IMR-90 (cell line): ENCODE measurements around the gene TCERG1L. TPM values are rescaled to one million over a fixed set of nuclear protein-coding genes. Genes with fewer than 3 reads are reported as not detected.

Source experiments
- ATAC-seq: fragments of 200-7000 bp; cut with Tn5 transposase; 2 replicates; pipeline ENCODE4 v1.9.1; 2020; ENCODE audit warnings: low read depth, mild to moderate bottlenecking, moderate library complexity
- BruUV-seq: library from RNA; stranded (reverse); fragments of 400-500 nt; replicated peaks from 2 replicates; lab custom pipeline; 2021; lab: Mats Ljungman, UMichigan
- CTCF ChIA-PET: fragments of 300-600 bp; formaldehyde crosslinking; extraction: SDS; loops from one replicate; lab custom pipeline; 2021; ENCODE audit warnings: antibody characterized with exemption; lab: Yijun Ruan, JAX
- POLR2A ChIA-PET: fragments of 300-600 bp; sonication (Branson Sonifier 250); formaldehyde crosslinking; loops from one replicate; lab custom pipeline; 2022; ENCODE audit warnings: antibody characterized with exemption; ENCODE audit not compliant: unreplicated experiment; lab: Charles Lee
- DNase-seq: peaks from one replicate; pipeline ENCODE4 v3.0.0; 2013
- H2AFZ ChIP-seq: replicated peaks from 2 replicates; pipeline ENCODE3; 2013; ENCODE audit warnings: low read length, mild to moderate bottlenecking; ENCODE audit not compliant: poor library complexity
- H2AK5ac ChIP-seq: 2 replicates; pipeline ENCODE4 v1.6.1; 2013; ENCODE audit warnings: low read depth, low read length, inconsistent platforms
- H2AK9ac ChIP-seq: replicated peaks from 2 replicates; pipeline ENCODE3; 2013; ENCODE audit warnings: mild to moderate bottlenecking, low read depth, low read length, moderate library complexity; ENCODE audit not compliant: poor library complexity
- H2BK120ac ChIP-seq: 2 replicates; pipeline ENCODE4 v1.6.1; 2013; ENCODE audit warnings: low read depth, low read length, inconsistent platforms
- H2BK15ac ChIP-seq: 3 replicates; pipeline ENCODE4 v1.6.1; 2013; ENCODE audit warnings: low read depth, low read length, inconsistent platforms
- H2BK20ac ChIP-seq: 2 replicates; pipeline ENCODE4 v1.6.1; 2013; ENCODE audit warnings: low read depth, mild to moderate bottlenecking, inconsistent platforms, low read length, moderate library complexity
- H2BK5ac ChIP-seq: 2 replicates; pipeline ENCODE4 v1.6.1; 2013; ENCODE audit warnings: mild to moderate bottlenecking, low read depth, low read length, inconsistent platforms; ENCODE audit not compliant: poor library complexity, severe bottlenecking
- H3K14ac ChIP-seq: replicated peaks from 2 replicates; pipeline ENCODE4 v1.6.1; 2013; ENCODE audit warnings: low read depth, low read length, inconsistent platforms
- H3K18ac ChIP-seq: 2 replicates; pipeline ENCODE4 v1.6.1; 2013; ENCODE audit warnings: low read depth, low read length, control low read depth
- H3K23ac ChIP-seq: 2 replicates; pipeline ENCODE4 v1.6.1; 2013; ENCODE audit warnings: low read depth, low read length, inconsistent platforms
- H3K27ac ChIP-seq: 2 replicates; pipeline ENCODE4 v1.5.1; 2013; ENCODE audit warnings: mild to moderate bottlenecking, control low read depth, low read length; ENCODE audit not compliant: insufficient read depth
- H3K27me3 ChIP-seq: 2 replicates; pipeline ENCODE4 v1.6.1; 2013; ENCODE audit warnings: low read length; ENCODE audit not compliant: control insufficient read depth, insufficient read depth
- H3K36me3 ChIP-seq: 2 replicates; pipeline ENCODE4 v1.6.1; 2013; ENCODE audit warnings: low read length, mixed read lengths; ENCODE audit not compliant: control insufficient read depth, insufficient read depth
- H3K4ac ChIP-seq: 2 replicates; pipeline ENCODE4 v1.6.1; 2013; ENCODE audit warnings: low read depth, low read length, inconsistent platforms
- H3K4me1 ChIP-seq: 2 replicates; pipeline ENCODE4 v1.6.1; 2013; ENCODE audit warnings: low read length, mixed read lengths; ENCODE audit not compliant: control insufficient read depth, insufficient read depth
- H3K4me2 ChIP-seq: 2 replicates; pipeline ENCODE4 v1.6.1; 2013; ENCODE audit warnings: low read depth, mild to moderate bottlenecking, control low read depth, low read length, moderate library complexity
- H3K4me3 ChIP-seq: 2 replicates; pipeline ENCODE4 v1.5.1; 2013; ENCODE audit warnings: low read depth, mild to moderate bottlenecking, control low read depth, low read length, moderate library complexity; ENCODE audit not compliant: insufficient read depth
- H3K56ac ChIP-seq: 2 replicates; pipeline ENCODE4 v1.6.1; 2013; ENCODE audit warnings: low read length, inconsistent platforms; ENCODE audit not compliant: insufficient read depth; ENCODE audit errors: extremely low read depth
- H3K79me1 ChIP-seq, 2 experiments: 2 replicates each; pipeline ENCODE4 v1.6.1; 2013; ENCODE audit warnings: low read length in 2 of 2, inconsistent platforms in 1 of 2, low read depth in 1 of 2
- H3K9ac ChIP-seq: 2 replicates; pipeline ENCODE4 v1.6.1; 2013; ENCODE audit warnings: low read depth, low read length, control low read depth
- H3K9me1 ChIP-seq: 2 replicates; pipeline ENCODE4 v1.6.1; 2013; ENCODE audit warnings: low read length, inconsistent platforms; ENCODE audit not compliant: insufficient read depth
- H3K9me3 ChIP-seq: 2 replicates; pipeline ENCODE4 v1.6.1; 2013; ENCODE audit warnings: low read length; ENCODE audit not compliant: control insufficient read depth, insufficient read depth
- H4K20me1 ChIP-seq: 2 replicates; pipeline ENCODE4 v1.6.1; 2013; ENCODE audit warnings: low read length, inconsistent platforms; ENCODE audit not compliant: insufficient read depth
- H4K5ac ChIP-seq: 2 replicates; pipeline ENCODE4 v1.6.1; 2013; ENCODE audit warnings: mild to moderate bottlenecking, low read depth, low read length, control low read depth
- H4K8ac ChIP-seq, 2 experiments: 2 replicates each; pipeline ENCODE4 v1.6.1; 2013; ENCODE audit warnings: low read depth in 2 of 2, low read length in 2 of 2, control low read depth in 1 of 2, inconsistent platforms in 1 of 2
- H4K91ac ChIP-seq: 2 replicates; pipeline ENCODE4 v1.6.1; 2013; ENCODE audit warnings: low read depth, low read length, inconsistent platforms; ENCODE audit not compliant: insufficient read depth
- BHLHE40 ChIP-seq: fragments of 150-350 bp; IDR thresholded peaks from 2 replicates; pipeline ENCODE4 v1.6.1; 2016; ENCODE audit warnings: mild to moderate bottlenecking, low read depth, low read length
- CEBPB ChIP-seq: IDR thresholded peaks from 2 replicates; pipeline ENCODE4 v1.6.1; 2012; ENCODE audit warnings: low read depth, low read length, improper control_type of control experiment
- CHD1 ChIP-seq: IDR thresholded peaks from 2 replicates; pipeline ENCODE4 v1.6.1; 2012; ENCODE audit warnings: low read depth, low read length, improper control_type of control experiment
- FOS ChIP-seq: fragments of 150-350 bp; IDR thresholded peaks from 2 replicates; pipeline ENCODE4 v1.6.1; 2016; ENCODE audit warnings: low read depth, low read length
- MAFK ChIP-seq: IDR thresholded peaks from 2 replicates; pipeline ENCODE4 v1.6.1; 2012; ENCODE audit warnings: low read depth, low read length, improper control_type of control experiment
- MAZ ChIP-seq: IDR thresholded peaks from 2 replicates; pipeline ENCODE4 v1.6.1; 2012; ENCODE audit warnings: low read depth, mild to moderate bottlenecking, low read length, improper control_type of control experiment, moderate library complexity, borderline replicate concordance
- MXI1 ChIP-seq: IDR thresholded peaks from 2 replicates; pipeline ENCODE4 v1.6.1; 2012; ENCODE audit warnings: low read depth, mild to moderate bottlenecking, low read length, moderate library complexity, borderline replicate concordance
- NFE2L2 ChIP-seq: fragments of 150-350 bp; IDR thresholded peaks from 2 replicates; pipeline ENCODE4 v1.6.1; 2016; ENCODE audit warnings: low read depth, mild to moderate bottlenecking, low read length
- POLR2A ChIP-seq: IDR thresholded peaks from 2 replicates; pipeline ENCODE4 v1.6.1; 2012; ENCODE audit warnings: mild to moderate bottlenecking, low read depth, low read length
- RAD21 ChIP-seq: IDR thresholded peaks from 2 replicates; pipeline ENCODE4 v1.6.1; 2012; ENCODE audit warnings: low read length, improper control_type of control experiment
- RCOR1 ChIP-seq: IDR thresholded peaks from 2 replicates; pipeline ENCODE4 v1.6.1; 2012; ENCODE audit warnings: mild to moderate bottlenecking, low read length, improper control_type of control experiment; ENCODE audit not compliant: insufficient replicate concordance
- RFX5 ChIP-seq: IDR thresholded peaks from 2 replicates; pipeline ENCODE4 v1.8.0; 2012; ENCODE audit warnings: low read depth, mild to moderate bottlenecking, low read length, moderate library complexity
- SMC3 ChIP-seq: fragments of 150-350 bp; IDR thresholded peaks from 2 replicates; pipeline ENCODE4 v1.6.1; 2016; ENCODE audit warnings: low read depth, mild to moderate bottlenecking, antibody characterized with exemption, low read length, moderate library complexity
- USF2 ChIP-seq: fragments of 150-350 bp; IDR thresholded peaks from 2 replicates; pipeline ENCODE4 v1.6.1; 2017; ENCODE audit warnings: mild to moderate bottlenecking, antibody characterized with exemption, low read length, low read depth
- whole genome bisulfite sequencing, 2 experiments: methylation state at CpG; one replicate each; pipeline versions ENCODE4 v1.1.5 to v1.1.7; 2013; ENCODE audit warnings: missing lambda C conversion rate in 2 of 2; ENCODE audit not compliant: insufficient read length in 1 of 2; ENCODE audit errors: extremely low coverage in 2 of 2; 5-methylcytosine and 5-hydroxymethylcytosine counted together
- dilution Hi-C: fragments of 300-500 bp; cut with HindIII; formaldehyde crosslinking; loops from one replicate; pipeline ENCODE4 v1.14.3; 2018; ENCODE audit warnings: low sequenced_read_pairs; ENCODE audit not compliant: unreplicated experiment
- in situ Hi-C: fragments of 300-500 bp; cut with MboI; formaldehyde crosslinking; loops from 3 replicates; pipeline ENCODE4 v1.14.3; 2019; ENCODE audit warnings: low sequenced_read_pairs, inconsistent platforms, mixed read lengths
- intact Hi-C: fragments of 100-400 bp; cut with micrococcal nuclease; formaldehyde crosslinking; loops from 2 replicates; pipeline ENCODE4 v1.10.0; 2022
- polyA plus RNA-seq, 3 experiments: library from polyadenylated mRNA; depleted of rRNA; stranded (reverse); fragments of >200 nt; gene quantifications; 2 replicates each; pipeline ENCODE4 v1.2.3, GENCODE V29; 2012; ENCODE audit warnings: low replicate concordance in 1 of 3
- total RNA-seq: library from RNA; depleted of rRNA; stranded (reverse); fragments of >200 nt; gene quantifications from 2 replicates; pipeline ENCODE4 v1.2.3, GENCODE V29; 2012
- TF ChIP-seq, protein P1 (sequence below): conservative IDR thresholded peaks from 2 replicates; pipeline ENCODE4 v1.5.1; 2012; ENCODE audit warnings: mild to moderate bottlenecking, low read depth, low read length, improper control_type of control experiment
- TF ChIP-seq, protein P2 (sequence below): fragments of 150-350 bp; IDR thresholded peaks from 2 replicates; pipeline ENCODE4 v1.6.1; 2016; ENCODE audit warnings: low read depth, mild to moderate bottlenecking, low read length, moderate library complexity, borderline replicate concordance

Gene TCERG1L
- total and polyA plus RNA-seq, 2 of the 4 experiments (the other 2 are of a cell fraction), result not detected

DNA sequence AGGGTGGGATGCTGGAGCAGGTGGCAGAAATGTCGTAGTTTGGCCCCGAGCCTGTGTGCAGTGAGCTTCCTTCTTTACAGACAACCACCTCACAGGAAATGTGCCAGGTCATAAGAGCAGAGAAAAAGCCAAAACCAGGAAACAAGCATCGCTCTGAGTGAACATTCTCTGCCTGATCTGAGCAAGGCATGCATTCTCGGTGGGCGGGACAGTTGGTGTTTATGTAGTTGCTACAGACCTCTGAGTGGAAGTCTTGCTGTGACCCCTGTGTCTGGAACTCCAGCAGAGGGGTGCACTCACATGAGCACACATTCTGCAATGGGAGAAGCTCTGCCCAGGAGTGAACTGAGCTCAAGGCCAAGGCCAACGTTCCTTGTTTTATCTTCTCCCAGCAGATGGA lies 230.1 kb downstream of the TCERG1L start:
- CTCF ChIA-PET, result no interaction called here
- in situ Hi-C loops, result no loop called here

More for the DNA sequence above, 230.1 kb downstream of the TCERG1L start:
- Histone ChIP-seq H3K18ac (no peak overlapping the region), H3K27me3 (no peaks in the 10 kb centered on the region), H2AK9ac (no peak overlapping the region), H3K9ac (no peak overlapping the region), H3K4me3 (no peak overlapping the region), H3K4ac (no peak overlapping the region), H3K4me1 (no peaks in the 10 kb centered on the region), H2BK20ac (no peak overlapping the region), H2AFZ (no peak overlapping the region), H3K4me2 (no peak overlapping the region), H3K23ac (no peak overlapping the region), H4K20me1 (no peaks in the 10 kb centered on the region), H3K14ac (no peak overlapping the region), H3K56ac (no peak overlapping the region), H3K79me1 (no peaks in the 10 kb centered on the region), H4K5ac (no peak overlapping the region), H2BK120ac (no peak overlapping the region), H2BK5ac (no peak overlapping the region), H4K8ac (no peak overlapping the region), H2BK15ac (no peak overlapping the region), H3K9me3 (peaks cover 68% of the 10 kb centered on the region), H3K36me3 (no peaks in the 10 kb centered on the region), H2AK5ac (no peak overlapping the region), H3K9me1 (no peaks in the 10 kb centered on the region), H4K91ac (no peak overlapping the region), H3K27ac (no peak overlapping the region)
- dilution Hi-C loops, result no loop called here
- intact Hi-C loops, result no loop called here
- no peak for DNase-seq
- no peak for ATAC-seq
- POLR2A ChIA-PET, result no interaction called here
- WGBS, 2 experiments, result 11% methylated on average over 3 of the region's 6 CpGs; no CpG with 5 or more reads in 1 of the 2 experiments
- no peak for TF ChIP-seq RFX5
- TF ChIP-seq BHLHE40, result no peak
- TF ChIP-seq MAFK, result no peak
- no peak for TF ChIP-seq MXI1
- no peak for TF ChIP-seq SMC3
- no peak for TF ChIP-seq CHD1
- no peak for TF ChIP-seq USF2
- TF ChIP-seq RAD21, result no peak
- TF ChIP-seq MAZ, result no peak
- no peak for TF ChIP-seq RCOR1
- no peak for TF ChIP-seq FOS
- TF ChIP-seq, protein P1, sequence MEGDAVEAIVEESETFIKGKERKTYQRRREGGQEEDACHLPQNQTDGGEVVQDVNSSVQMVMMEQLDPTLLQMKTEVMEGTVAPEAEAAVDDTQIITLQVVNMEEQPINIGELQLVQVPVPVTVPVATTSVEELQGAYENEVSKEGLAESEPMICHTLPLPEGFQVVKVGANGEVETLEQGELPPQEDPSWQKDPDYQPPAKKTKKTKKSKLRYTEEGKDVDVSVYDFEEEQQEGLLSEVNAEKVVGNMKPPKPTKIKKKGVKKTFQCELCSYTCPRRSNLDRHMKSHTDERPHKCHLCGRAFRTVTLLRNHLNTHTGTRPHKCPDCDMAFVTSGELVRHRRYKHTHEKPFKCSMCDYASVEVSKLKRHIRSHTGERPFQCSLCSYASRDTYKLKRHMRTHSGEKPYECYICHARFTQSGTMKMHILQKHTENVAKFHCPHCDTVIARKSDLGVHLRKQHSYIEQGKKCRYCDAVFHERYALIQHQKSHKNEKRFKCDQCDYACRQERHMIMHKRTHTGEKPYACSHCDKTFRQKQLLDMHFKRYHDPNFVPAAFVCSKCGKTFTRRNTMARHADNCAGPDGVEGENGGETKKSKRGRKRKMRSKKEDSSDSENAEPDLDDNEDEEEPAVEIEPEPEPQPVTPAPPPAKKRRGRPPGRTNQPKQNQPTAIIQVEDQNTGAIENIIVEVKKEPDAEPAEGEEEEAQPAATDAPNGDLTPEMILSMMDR, result no peak
- TF ChIP-seq POLR2A, result no peak
- TF ChIP-seq, protein P2, sequence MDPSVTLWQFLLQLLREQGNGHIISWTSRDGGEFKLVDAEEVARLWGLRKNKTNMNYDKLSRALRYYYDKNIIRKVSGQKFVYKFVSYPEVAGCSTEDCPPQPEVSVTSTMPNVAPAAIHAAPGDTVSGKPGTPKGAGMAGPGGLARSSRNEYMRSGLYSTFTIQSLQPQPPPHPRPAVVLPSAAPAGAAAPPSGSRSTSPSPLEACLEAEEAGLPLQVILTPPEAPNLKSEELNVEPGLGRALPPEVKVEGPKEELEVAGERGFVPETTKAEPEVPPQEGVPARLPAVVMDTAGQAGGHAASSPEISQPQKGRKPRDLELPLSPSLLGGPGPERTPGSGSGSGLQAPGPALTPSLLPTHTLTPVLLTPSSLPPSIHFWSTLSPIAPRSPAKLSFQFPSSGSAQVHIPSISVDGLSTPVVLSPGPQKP, result no peak
- TF ChIP-seq CEBPB, result no peak
- no peak for TF ChIP-seq NFE2L2
- BruUV-seq, result no TSS peak
